ENCODE results near the gene FLII. TPM values are rescaled to one million over a fixed set of nuclear protein-coding genes. Genes with fewer than 3 reads are reported as not detected.

FLII gene
- total and polyA plus RNA-seq, 8 donors = 142 to 282 (median 173) TPM

DNA sequence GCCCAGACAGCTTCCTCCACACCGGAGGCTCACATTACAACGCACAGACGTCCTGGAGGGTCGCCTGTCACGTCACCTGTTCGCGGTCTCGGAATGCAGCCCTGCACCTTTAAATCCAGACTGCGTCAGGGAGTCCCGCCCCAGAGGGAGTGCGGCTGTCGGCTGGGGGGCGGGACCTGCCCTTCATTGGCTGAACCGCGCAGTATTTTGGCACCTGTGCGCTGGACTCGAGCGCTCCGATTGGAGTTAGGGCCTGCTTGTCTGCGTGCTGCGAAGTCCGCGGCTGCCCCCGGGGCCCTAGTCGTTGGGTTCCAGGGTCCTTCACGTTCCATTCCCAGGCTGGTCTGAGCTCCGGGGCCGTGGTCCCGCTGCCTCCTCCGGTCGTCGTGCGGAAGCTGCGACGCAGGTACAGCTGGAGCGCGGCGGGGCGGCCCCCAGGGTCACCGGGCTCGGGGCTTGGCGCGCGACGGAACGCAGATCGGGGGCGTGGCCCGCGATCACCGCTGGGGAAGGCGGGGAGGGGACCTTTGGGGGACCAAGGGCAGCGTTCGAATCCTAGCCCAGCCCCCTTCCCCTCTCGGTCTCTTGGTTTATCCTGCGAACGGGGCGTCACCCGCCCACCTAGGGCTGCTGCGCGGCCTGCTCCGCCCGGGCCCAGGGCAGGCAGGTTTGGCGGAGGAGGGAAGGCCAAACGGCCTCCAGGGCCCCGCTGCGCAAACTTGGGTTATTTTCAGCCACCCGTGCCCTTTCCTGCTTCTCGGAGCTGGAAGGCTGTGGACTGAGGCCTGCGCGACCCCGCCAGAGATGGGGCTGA, 2.0 kb upstream of the FLII start, which contains the start of gene MIEF2:
TSS of gene MIEF2 (plus strand) at position 331 of the 814 bp plus-strand sequence. CDS start 2,059 bp downstream, outside the sequence.
- ATAC-seq = peak; percentile 76 to 89 (median 84)
- Histone ChIP-seq H3K4me3 (peak within 1 kb of the TSS; percentile 71 to 91 (median 81)), H3K27ac (peak within 1 kb of the TSS; percentile 90 to 96 (median 92)), H3K27me3 (no peaks in the 10 kb centered on the region), H3K4me1 (peaks cover 22 to 45% (median 36%) of the 10 kb centered on the region in 3 donors), H3K36me3 (peaks cover 0 to 25% (median 12%) of the 10 kb centered on the region in 3 donors), H3K9me3 (no peaks in the 10 kb centered on the region)
- TF ChIP-seq, protein P1, sequence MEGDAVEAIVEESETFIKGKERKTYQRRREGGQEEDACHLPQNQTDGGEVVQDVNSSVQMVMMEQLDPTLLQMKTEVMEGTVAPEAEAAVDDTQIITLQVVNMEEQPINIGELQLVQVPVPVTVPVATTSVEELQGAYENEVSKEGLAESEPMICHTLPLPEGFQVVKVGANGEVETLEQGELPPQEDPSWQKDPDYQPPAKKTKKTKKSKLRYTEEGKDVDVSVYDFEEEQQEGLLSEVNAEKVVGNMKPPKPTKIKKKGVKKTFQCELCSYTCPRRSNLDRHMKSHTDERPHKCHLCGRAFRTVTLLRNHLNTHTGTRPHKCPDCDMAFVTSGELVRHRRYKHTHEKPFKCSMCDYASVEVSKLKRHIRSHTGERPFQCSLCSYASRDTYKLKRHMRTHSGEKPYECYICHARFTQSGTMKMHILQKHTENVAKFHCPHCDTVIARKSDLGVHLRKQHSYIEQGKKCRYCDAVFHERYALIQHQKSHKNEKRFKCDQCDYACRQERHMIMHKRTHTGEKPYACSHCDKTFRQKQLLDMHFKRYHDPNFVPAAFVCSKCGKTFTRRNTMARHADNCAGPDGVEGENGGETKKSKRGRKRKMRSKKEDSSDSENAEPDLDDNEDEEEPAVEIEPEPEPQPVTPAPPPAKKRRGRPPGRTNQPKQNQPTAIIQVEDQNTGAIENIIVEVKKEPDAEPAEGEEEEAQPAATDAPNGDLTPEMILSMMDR (IDR thresholded peaks at IDR 0.05) = no peak
- peak; percentile 23 for FAIRE-seq
- intact Hi-C loops (cut with DNase I) = no loop called here
- peak; percentile 92 to 98 (median 96) for DNase-seq
- WGBS, 2 donors = 0 to 1% methylated on average over 62 to 72 of the region's 72 CpGs

DNA sequence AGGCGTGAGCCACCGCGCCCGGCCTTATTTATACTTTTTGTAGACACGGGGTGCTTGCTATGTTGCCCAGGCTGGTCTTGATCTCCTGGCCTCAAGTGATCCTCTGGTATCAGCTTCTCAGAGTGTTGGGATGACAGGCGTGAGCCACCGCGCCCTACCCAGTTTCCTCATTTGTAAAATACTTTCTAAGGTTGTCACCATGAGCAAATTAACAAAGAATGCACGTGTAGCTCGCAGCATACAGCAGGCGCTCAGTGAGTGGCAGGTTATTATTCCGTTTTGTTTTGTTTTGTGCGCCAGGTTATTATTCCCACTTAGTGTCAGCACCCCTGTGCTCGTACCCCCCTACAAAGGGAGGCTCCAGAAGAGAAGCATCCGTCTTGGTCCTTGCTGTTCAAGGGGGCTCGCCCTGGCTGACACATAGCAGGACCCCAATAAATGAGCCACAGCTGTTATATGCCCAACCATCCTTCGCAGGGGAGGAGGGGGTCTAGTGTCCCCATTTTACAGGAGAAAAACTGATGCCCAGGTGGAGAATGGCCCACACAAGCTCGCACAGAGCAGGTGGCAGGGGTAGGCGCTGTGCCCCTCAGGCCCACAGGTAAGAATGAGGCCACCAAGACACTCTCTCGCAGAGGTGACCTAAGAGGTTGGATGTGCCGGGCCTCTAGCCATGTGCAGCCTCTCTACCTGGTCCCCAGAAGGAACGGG, 1.2 kb upstream of the FLII start:
- intact Hi-C loops (cut with DNase I) = no loop called here
- ATAC-seq = no peak
- H3K36me3 ChIP-seq = peaks cover 0 to 18% (median 11%) of the 10 kb centered on the region in 3 donors
- H3K27ac ChIP-seq = peak overlapping the region; percentile 90 to 96 (median 92)
- H3K27me3 ChIP-seq = no peaks in the 10 kb centered on the region
- H3K9me3 ChIP-seq = no peaks in the 10 kb centered on the region
- WGBS, 2 donors = 55 to 59% methylated on average over 22 of the region's 22 CpGs
- TF ChIP-seq, protein P1 (IDR thresholded peaks at IDR 0.05) = no peak
- peak overlapping the region in 3 of 4 donors; percentile 71 to 91 (median 81) for H3K4me3 ChIP-seq
- H3K4me1 ChIP-seq = peaks cover 22 to 45% (median 36%) of the 10 kb centered on the region in 3 donors
- DNase-seq = no peak
- FAIRE-seq = no peak

DNA sequence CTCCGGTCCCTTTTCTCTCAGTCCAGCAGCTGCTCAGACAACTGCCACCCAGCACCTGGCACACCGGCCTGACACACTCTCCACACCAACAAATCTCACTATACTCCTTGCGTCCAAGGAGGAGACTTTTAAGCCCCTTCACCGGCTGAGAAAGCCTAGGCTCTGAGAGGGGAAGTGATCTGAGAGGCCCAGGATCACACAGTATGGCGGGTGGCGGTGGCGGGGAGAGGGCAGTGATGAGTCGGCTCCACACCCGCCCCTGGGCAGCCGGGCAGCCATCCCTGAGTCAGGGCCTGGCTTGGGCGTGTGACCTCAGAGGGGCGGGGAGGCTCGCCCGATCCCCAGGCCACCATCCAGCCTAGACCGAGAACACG, 569 bp downstream of the FLII start:
- Histone ChIP-seq H3K9me3 (no peaks in the 10 kb centered on the region), H3K36me3 (peaks cover 0 to 20% (median 19%) of the 10 kb centered on the region in 3 donors), H3K4me3 (peak overlapping the region; percentile 67 to 99 (median 84)), H3K27me3 (no peaks in the 10 kb centered on the region), H3K27ac (peak overlapping the region; percentile 86 to 94 (median 94)), H3K4me1 (peaks cover 22 to 40% (median 32%) of the 10 kb centered on the region in 3 donors)
- FAIRE-seq (no peak), DNase-seq (peak in 5 of 6 donors; percentile 66 to 84 (median 73)), ATAC-seq (peak; percentile 41 to 60 (median 53))
- WGBS, 2 donors = 1% methylated on average over 16 of the region's 16 CpGs
- intact Hi-C loops (cut with DNase I) = no loop called here
- TF ChIP-seq, protein P1 (IDR thresholded peaks at IDR 0.05) = no peak

DNA sequence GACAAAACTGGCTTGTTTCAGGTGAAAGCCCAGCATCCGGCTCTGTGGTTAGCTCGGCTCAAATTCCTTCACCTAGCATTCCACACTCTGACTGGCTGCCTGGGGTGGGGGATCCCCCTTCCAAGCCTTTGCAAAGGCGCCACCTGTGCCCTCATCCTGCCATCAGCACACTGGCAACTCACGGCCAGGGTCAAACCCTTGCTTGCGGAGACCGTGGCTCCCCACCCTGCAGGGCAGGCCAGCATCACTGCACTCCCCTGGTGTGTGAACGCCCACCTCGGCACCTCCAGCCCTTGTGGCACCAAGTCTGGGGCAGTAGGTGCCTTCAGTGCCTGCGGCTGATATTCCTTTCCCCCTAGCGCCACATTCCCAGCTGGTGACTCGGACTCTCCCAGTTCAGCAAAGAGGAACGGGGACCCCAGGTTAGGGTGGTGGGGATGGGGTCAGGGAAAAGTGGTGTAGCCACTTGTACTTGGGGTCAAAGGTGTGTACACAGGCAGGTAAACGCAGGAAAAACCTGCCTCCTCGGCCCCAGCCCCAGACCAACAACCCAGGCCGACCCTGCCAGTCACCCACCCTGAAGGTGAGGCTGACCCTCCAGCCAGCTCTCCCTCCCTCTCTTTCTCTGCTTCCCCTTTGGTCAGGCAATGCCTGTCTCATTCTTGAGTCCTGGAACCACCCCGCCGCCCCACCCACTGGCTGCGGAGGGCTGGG, 1.1 kb downstream of the FLII start:
- intact Hi-C loops (cut with DNase I) = no loop called here
- peak; percentile 61 to 78 (median 70) for DNase-seq
- Histone ChIP-seq H3K4me3 (peak overlapping the region; percentile 67 to 99 (median 84)), H3K27me3 (no peaks in the 10 kb centered on the region), H3K4me1 (peaks cover 17 to 35% (median 26%) of the 10 kb centered on the region in 3 donors), H3K9me3 (no peaks in the 10 kb centered on the region), H3K27ac (peak overlapping the region; percentile 86 to 94 (median 94)), H3K36me3 (peaks cover 2 to 26% (median 24%) of the 10 kb centered on the region in 3 donors)
- no peak for FAIRE-seq
- peak; percentile 13 to 37 (median 28) for ATAC-seq
- TF ChIP-seq, protein P1 (IDR thresholded peaks at IDR 0.05) = no peak
- WGBS, 2 donors = 5 to 6% methylated on average over 15 to 18 of the region's 18 CpGs

All from pancreas (tissue), 10 donors.